DND-41 (cell line): Measurements from ENCODE around the gene TOLLIP.
"Not testable (repeated sequence)": the region's sequence is repeated elsewhere in the genome, so short reads cannot be mapped to it uniquely, and the experiment has no call there.

ENCODE experiments used
- ATAC-seq: fragments of 200-7000 bp; cut with Tn5 transposase; 3 replicates; pipeline ENCODE4 v1.9.1; 2021; ENCODE audit warnings: low read depth; ENCODE audit not compliant: insufficient read depth
- DNase-seq: peaks from one replicate; pipeline ENCODE4 v3.0.0-alpha.2; 2020
- H2AFZ ChIP-seq: 2 replicates; pipeline ENCODE4 v1.6.0; 2012; ENCODE audit warnings: low read depth, low read length
- H3K27ac ChIP-seq: 2 replicates; pipeline ENCODE4 v1.5.1; 2012; ENCODE audit warnings: low read length, inconsistent platforms
- H3K27me3 ChIP-seq: fragments of 200-600 bp; sonication (generic); 2 replicates; pipeline ENCODE4 v1.6.0; 2012; ENCODE audit warnings: low read length, mild to moderate bottlenecking, inconsistent platforms; ENCODE audit not compliant: insufficient read depth, poor library complexity
- H3K36me3 ChIP-seq: 2 replicates; pipeline ENCODE4 v1.5.1; 2012; ENCODE audit warnings: low read length, inconsistent platforms; ENCODE audit not compliant: insufficient read depth
- H3K4me1 ChIP-seq: 2 replicates; pipeline ENCODE4 v1.5.1; 2012; ENCODE audit warnings: mild to moderate bottlenecking, low read length; ENCODE audit not compliant: insufficient read depth
- H3K4me2 ChIP-seq: 2 replicates; pipeline ENCODE4 v1.6.0; 2012; ENCODE audit warnings: mild to moderate bottlenecking, moderate library complexity, low read length, inconsistent platforms; ENCODE audit not compliant: insufficient read depth
- H3K4me3 ChIP-seq, 2 experiments: fragments of 200-600 bp in 1 of 2; shearing (Covaris generic) in 1 of 2; 2 replicates each; pipeline ENCODE4 v1.5.1; 2012 to 2016; ENCODE audit warnings: inconsistent platforms in 2 of 2, low read length in 2 of 2, mild to moderate bottlenecking in 2 of 2, low read depth in 1 of 2, moderate library complexity in 1 of 2
- H3K79me2 ChIP-seq: 2 replicates; pipeline ENCODE4 v1.6.0; 2012; ENCODE audit warnings: low read length, inconsistent platforms; ENCODE audit not compliant: insufficient read depth
- H3K9ac ChIP-seq: 2 replicates; pipeline ENCODE4 v1.6.0; 2012; ENCODE audit warnings: low read depth, mild to moderate bottlenecking, inconsistent platforms, low read length, moderate library complexity
- H3K9me3 ChIP-seq: 2 replicates; pipeline ENCODE4 v1.5.1; 2012; ENCODE audit warnings: low read length, moderate library complexity, mild to moderate bottlenecking, inconsistent platforms; ENCODE audit not compliant: insufficient read depth, severe bottlenecking
- H4K20me1 ChIP-seq: 2 replicates; pipeline ENCODE4 v1.6.0; 2012; ENCODE audit warnings: low read length; ENCODE audit not compliant: insufficient read depth
- EZH2 ChIP-seq: IDR thresholded peaks from 3 replicates; pipeline ENCODE4 v1.6.1; 2012; ENCODE audit warnings: borderline replicate concordance, low read depth, mild to moderate bottlenecking, moderate library complexity, low read length, inconsistent platforms; ENCODE audit not compliant: severe bottlenecking
- TF ChIP-seq, protein P1 (sequence below): IDR thresholded peaks from 2 replicates; pipeline ENCODE4 v1.5.1; 2012; ENCODE audit warnings: borderline replicate concordance, low read length, moderate library complexity, mild to moderate bottlenecking; ENCODE audit not compliant: poor library complexity, severe bottlenecking; ENCODE audit errors: extremely low read depth

Gene TOLLIP

GRCh38 chr11:1309498-1310317 is at the start of gene TOLLIP:
Gene TOLLIP (minus strand): TSS chr11:1309632. CDS start chr11:1309498, 134 bp downstream.
- peak within 1 kb of the TSS; percentile 86 for H3K4me2 ChIP-seq
- H3K27ac ChIP-seq: peak within 1 kb of the TSS; percentile 100
- peak; percentile 90 for ATAC-seq
- peak within 1 kb of the TSS; percentile 100 for H2AFZ ChIP-seq
- H3K36me3 ChIP-seq: peaks cover 20% of the 10 kb centered on the region
- peaks cover 45% of the 10 kb centered on the region for H3K4me1 ChIP-seq
- H3K9ac ChIP-seq: peak within 1 kb of the TSS; percentile 99
- H3K79me2 ChIP-seq: peaks cover 53% of the 10 kb centered on the region
- no peak for TF ChIP-seq EZH2
- TF ChIP-seq, protein P1, sequence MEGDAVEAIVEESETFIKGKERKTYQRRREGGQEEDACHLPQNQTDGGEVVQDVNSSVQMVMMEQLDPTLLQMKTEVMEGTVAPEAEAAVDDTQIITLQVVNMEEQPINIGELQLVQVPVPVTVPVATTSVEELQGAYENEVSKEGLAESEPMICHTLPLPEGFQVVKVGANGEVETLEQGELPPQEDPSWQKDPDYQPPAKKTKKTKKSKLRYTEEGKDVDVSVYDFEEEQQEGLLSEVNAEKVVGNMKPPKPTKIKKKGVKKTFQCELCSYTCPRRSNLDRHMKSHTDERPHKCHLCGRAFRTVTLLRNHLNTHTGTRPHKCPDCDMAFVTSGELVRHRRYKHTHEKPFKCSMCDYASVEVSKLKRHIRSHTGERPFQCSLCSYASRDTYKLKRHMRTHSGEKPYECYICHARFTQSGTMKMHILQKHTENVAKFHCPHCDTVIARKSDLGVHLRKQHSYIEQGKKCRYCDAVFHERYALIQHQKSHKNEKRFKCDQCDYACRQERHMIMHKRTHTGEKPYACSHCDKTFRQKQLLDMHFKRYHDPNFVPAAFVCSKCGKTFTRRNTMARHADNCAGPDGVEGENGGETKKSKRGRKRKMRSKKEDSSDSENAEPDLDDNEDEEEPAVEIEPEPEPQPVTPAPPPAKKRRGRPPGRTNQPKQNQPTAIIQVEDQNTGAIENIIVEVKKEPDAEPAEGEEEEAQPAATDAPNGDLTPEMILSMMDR: peak; percentile 34
- H3K9me3 ChIP-seq: peaks cover 8% of the 10 kb centered on the region
- no peaks in the 10 kb centered on the region for H3K27me3 ChIP-seq
- peaks cover 37% of the 10 kb centered on the region for H4K20me1 ChIP-seq
- DNase-seq: peak; percentile 96
- peak within 1 kb of the TSS; percentile 49 to 97; a peak in 3 of 4 replicates for H3K4me3 ChIP-seq

DNA sequence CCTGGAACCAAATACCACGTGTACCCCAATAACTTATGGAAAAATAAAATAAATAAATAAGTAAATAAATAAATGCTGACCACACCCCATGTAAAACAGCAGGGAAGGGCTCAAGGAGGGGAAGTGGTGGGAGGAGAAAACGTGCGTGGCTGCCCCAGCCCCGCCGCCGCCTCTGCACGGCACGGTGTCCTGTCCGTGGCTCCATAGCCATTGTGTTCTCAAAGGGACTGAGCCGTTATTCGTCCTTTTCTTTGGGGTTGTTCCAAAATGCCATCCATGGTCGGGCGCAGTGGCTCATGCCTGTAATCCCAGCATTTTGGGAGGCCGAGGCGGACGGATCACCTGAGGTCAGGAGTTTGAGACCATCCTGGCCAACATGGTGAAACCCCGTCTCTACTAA is 49.5 kb upstream of the TOLLIP start:
- H3K36me3 ChIP-seq, DNase-seq, H2AFZ ChIP-seq, H3K4me2 ChIP-seq, H4K20me1 ChIP-seq, ATAC-seq, H3K4me1 ChIP-seq, H3K79me2 ChIP-seq, H3K27me3 ChIP-seq, H3K27ac ChIP-seq, H3K9me3 ChIP-seq, H3K9ac ChIP-seq, H3K4me3 ChIP-seq: not testable (repeated sequence)

DNA sequence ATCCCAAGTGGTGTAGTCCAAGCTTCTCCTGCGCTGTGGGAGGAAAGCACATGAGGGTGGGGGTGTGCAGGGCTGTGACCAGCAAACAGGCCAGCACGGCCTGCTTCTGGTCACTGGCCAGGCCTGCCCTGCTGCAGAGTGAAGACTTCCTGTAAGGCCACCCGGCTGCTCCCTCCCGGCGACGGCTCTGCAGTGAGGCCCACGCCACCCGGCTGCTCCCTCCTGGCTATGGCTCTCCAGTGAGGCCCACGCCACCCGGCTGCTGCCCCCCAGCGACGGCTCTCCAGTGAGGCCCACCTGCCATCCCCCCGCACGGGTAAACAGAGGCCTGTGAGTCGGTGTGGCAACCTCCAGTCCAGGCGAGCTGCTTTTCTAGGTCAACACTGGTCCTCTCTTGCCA is 48.9 kb upstream of the TOLLIP start:
- H3K36me3 ChIP-seq: no peaks in the 10 kb centered on the region
- no peak overlapping the region for H3K9ac ChIP-seq
- no peak overlapping the region for H3K27ac ChIP-seq
- no peak overlapping the region for H3K4me3 ChIP-seq
- ATAC-seq (no peak), DNase-seq (no peak)
- no peaks in the 10 kb centered on the region for H4K20me1 ChIP-seq
- TF ChIP-seq EZH2: no peak
- TF ChIP-seq, protein P1: no peak
- no peaks in the 10 kb centered on the region for H3K4me1 ChIP-seq
- H3K79me2 ChIP-seq: no peaks in the 10 kb centered on the region
- no peak overlapping the region for H3K4me2 ChIP-seq
- H3K9me3 ChIP-seq: no peaks in the 10 kb centered on the region
- no peaks in the 10 kb centered on the region for H3K27me3 ChIP-seq
- H2AFZ ChIP-seq: no peak overlapping the region

- H2AFZ ChIP-seq: no peak overlapping the region
- no peaks in the 10 kb centered on the region for H3K4me1 ChIP-seq
- H3K27me3 ChIP-seq: no peaks in the 10 kb centered on the region
- no peak overlapping the region for H3K9ac ChIP-seq
- ATAC-seq (no peak), DNase-seq (no peak)
- H4K20me1 ChIP-seq: no peaks in the 10 kb centered on the region
- H3K4me2 ChIP-seq: no peak overlapping the region
- H3K79me2 ChIP-seq: no peaks in the 10 kb centered on the region
- no peak overlapping the region for H3K27ac ChIP-seq
- no peak overlapping the region for H3K4me3 ChIP-seq
- H3K36me3 ChIP-seq: no peaks in the 10 kb centered on the region
- no peaks in the 10 kb centered on the region for H3K9me3 ChIP-seq
- no peak for TF ChIP-seq EZH2
- TF ChIP-seq, protein P1: no peak
These were observed 47.1 kb upstream of the TOLLIP start for GRCh38 chr11:1356478-1356960.
